ENCODE data around the gene TRNP1.

DNA sequence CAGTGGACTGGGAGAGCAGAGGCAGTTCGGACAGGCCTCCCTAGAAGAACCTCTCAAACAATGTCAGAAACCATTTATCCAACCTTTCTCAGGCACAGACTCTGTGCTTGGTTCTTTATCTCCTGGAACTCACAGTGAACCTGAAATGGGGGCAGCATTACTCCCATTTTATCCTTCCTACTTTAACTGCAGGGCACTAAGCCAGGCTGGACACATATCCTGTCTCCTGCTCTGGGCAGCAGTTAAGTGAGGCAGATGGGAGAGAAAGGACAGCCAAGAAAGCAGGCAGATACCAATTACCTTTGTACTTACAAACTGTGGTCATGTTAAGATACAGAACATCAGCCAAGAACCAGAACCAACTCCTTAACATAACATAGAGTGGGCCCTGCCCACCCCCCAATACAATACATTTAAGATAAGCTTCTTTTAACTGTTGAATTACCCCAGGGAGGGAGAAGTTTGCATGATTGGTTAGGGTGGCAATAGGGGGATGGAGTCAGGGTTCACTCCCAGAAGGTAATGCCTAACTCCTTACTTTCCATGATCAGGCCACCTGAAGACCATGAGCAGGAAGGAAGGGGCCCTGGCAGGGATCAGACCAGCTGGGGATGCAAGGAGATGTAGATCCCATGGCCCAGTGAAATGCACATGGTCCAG lies 44.1 kb upstream of the TRNP1 start:
- TF ChIP-seq, protein P1, sequence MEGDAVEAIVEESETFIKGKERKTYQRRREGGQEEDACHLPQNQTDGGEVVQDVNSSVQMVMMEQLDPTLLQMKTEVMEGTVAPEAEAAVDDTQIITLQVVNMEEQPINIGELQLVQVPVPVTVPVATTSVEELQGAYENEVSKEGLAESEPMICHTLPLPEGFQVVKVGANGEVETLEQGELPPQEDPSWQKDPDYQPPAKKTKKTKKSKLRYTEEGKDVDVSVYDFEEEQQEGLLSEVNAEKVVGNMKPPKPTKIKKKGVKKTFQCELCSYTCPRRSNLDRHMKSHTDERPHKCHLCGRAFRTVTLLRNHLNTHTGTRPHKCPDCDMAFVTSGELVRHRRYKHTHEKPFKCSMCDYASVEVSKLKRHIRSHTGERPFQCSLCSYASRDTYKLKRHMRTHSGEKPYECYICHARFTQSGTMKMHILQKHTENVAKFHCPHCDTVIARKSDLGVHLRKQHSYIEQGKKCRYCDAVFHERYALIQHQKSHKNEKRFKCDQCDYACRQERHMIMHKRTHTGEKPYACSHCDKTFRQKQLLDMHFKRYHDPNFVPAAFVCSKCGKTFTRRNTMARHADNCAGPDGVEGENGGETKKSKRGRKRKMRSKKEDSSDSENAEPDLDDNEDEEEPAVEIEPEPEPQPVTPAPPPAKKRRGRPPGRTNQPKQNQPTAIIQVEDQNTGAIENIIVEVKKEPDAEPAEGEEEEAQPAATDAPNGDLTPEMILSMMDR (IDR thresholded peaks at IDR 0.05; ENCODE audit: insufficient read depth, low read depth, low read length) = no peak
- TF ChIP-seq EZH2 (IDR thresholded peaks at IDR 0.05; ENCODE audit: insufficient read depth, low read length) = no peak

Measured in astrocyte (in vitro differentiated cells and primary cell).